ENCODE measurements around the gene HES3.

Gene HES3

GRCh38 chr1:6251681-6252373 lies 7.8 kb downstream of the HES3 start:
- DNase-seq (ENCODE audit: low read depth) = no peak
- no peak for TF ChIP-seq CTCF (conservative IDR thresholded peaks at IDR 0.05; ENCODE audit: low read depth, low read length)
- no peak overlapping the region for H3K4me3 ChIP-seq (ENCODE audit: low read depth, low read length)

- no peak overlapping the region for H3K4me3 ChIP-seq (ENCODE audit: low read depth, low read length)
- no peak for DNase-seq (ENCODE audit: low read depth)
- TF ChIP-seq CTCF (conservative IDR thresholded peaks at IDR 0.05; ENCODE audit: low read depth, low read length) = no peak
These were observed 8.4 kb downstream of the HES3 start for GRCh38 chr1:6252374-6252710.

- DNase-seq (ENCODE audit: low read depth) = no peak
- TF ChIP-seq CTCF (conservative IDR thresholded peaks at IDR 0.05; ENCODE audit: low read depth, low read length) = no peak
- no peak overlapping the region for H3K4me3 ChIP-seq (ENCODE audit: low read depth, low read length)
These were observed 9.4 kb downstream of the HES3 start for GRCh38 chr1:6253380-6253779.

GRCh38 chr1:6254691-6255090 lies 10.7 kb downstream of the HES3 start:
- no peak overlapping the region for H3K4me3 ChIP-seq (ENCODE audit: low read depth, low read length)
- TF ChIP-seq CTCF (conservative IDR thresholded peaks at IDR 0.05; ENCODE audit: low read depth, low read length) = no peak
- no peak for DNase-seq (ENCODE audit: low read depth)

- no peak overlapping the region for H3K4me3 ChIP-seq (ENCODE audit: low read depth, low read length)
- no peak for TF ChIP-seq CTCF (conservative IDR thresholded peaks at IDR 0.05; ENCODE audit: low read depth, low read length)
- no peak for DNase-seq (ENCODE audit: low read depth)
These were observed 12.7 kb downstream of the HES3 start for GRCh38 chr1:6256645-6257044.

GRCh38 chr1:6257541-6258069 lies 13.6 kb downstream of the HES3 start:
- H3K4me3 ChIP-seq (ENCODE audit: low read depth, low read length) = no peak overlapping the region
- TF ChIP-seq CTCF (conservative IDR thresholded peaks at IDR 0.05; ENCODE audit: low read depth, low read length) = no peak
- DNase-seq (ENCODE audit: low read depth) = no peak

- H3K4me3 ChIP-seq (ENCODE audit: low read depth, low read length) = no peak overlapping the region
- no peak for TF ChIP-seq CTCF (conservative IDR thresholded peaks at IDR 0.05; ENCODE audit: low read depth, low read length)
These were observed 14.7 kb downstream of the HES3 start for GRCh38 chr1:6258675-6259074.

More at GRCh38 chr1:6258675-6259074, 14.7 kb downstream of the HES3 start:
- DNase-seq (ENCODE audit: low read depth) = no peak
